AG09309 (cell line): ENCODE measurements around the gene SLAMF7.
"Not testable (repeated sequence)": the region's sequence is repeated elsewhere in the genome, so short reads cannot be mapped to it uniquely, and the experiment has no call there.

Experiments used
- DNase-seq: peaks from one replicate; pipeline ENCODE4 v3.0.0-alpha.2; 2010; ENCODE audit warnings: low read depth
- H3K4me3 ChIP-seq: 2 replicates; pipeline ENCODE4 v1.5.1; 2011; ENCODE audit warnings: mild to moderate bottlenecking, low read depth, low read length, moderate library complexity; ENCODE audit not compliant: control insufficient read depth
- CTCF ChIP-seq: IDR thresholded peaks from 2 replicates; pipeline ENCODE4 v1.5.1; 2011; ENCODE audit warnings: mild to moderate bottlenecking, low read depth, low read length, inconsistent platforms; ENCODE audit not compliant: insufficient read depth, control insufficient read depth; ENCODE audit errors: missing control alignments

The SLAMF7 gene

GRCh38 chr1:160777486-160778089 is 38.5 kb downstream of the SLAMF7 start:
- TF ChIP-seq CTCF: peak; percentile 22
- no peak overlapping the region for H3K4me3 ChIP-seq
- DNase-seq: no peak

- H3K4me3 ChIP-seq: no peak overlapping the region
- no peak for TF ChIP-seq CTCF
- no peak for DNase-seq
These were observed 39.9 kb downstream of the SLAMF7 start for GRCh38 chr1:160778976-160779375.

- no peak overlapping the region for H3K4me3 ChIP-seq
- no peak for DNase-seq
- TF ChIP-seq CTCF: peak; percentile 21
These were observed 40.8 kb downstream of the SLAMF7 start for GRCh38 chr1:160779626-160780397.

GRCh38 chr1:160780398-160780755 is 41.3 kb downstream of the SLAMF7 start:
- DNase-seq: no peak
- no peak for TF ChIP-seq CTCF
- H3K4me3 ChIP-seq: no peak overlapping the region

- TF ChIP-seq CTCF: no peak
- no peak for DNase-seq
These were observed 42.2 kb downstream of the SLAMF7 start for GRCh38 chr1:160781186-160781766.

GRCh38 chr1:160781914-160782689 is 43.1 kb downstream of the SLAMF7 start:
- no peak overlapping the region for H3K4me3 ChIP-seq
- no peak for TF ChIP-seq CTCF
- no peak for DNase-seq

More at GRCh38 chr1:160781186-160781766, 42.2 kb downstream of the SLAMF7 start:
- H3K4me3 ChIP-seq: no peak overlapping the region

- not testable (repeated sequence) for H3K4me3 ChIP-seq, DNase-seq
These were observed 44.1 kb downstream of the SLAMF7 start for GRCh38 chr1:160782988-160783765.
